Measurements from ENCODE around the gene GDPD4.

Gene GDPD4

DNA sequence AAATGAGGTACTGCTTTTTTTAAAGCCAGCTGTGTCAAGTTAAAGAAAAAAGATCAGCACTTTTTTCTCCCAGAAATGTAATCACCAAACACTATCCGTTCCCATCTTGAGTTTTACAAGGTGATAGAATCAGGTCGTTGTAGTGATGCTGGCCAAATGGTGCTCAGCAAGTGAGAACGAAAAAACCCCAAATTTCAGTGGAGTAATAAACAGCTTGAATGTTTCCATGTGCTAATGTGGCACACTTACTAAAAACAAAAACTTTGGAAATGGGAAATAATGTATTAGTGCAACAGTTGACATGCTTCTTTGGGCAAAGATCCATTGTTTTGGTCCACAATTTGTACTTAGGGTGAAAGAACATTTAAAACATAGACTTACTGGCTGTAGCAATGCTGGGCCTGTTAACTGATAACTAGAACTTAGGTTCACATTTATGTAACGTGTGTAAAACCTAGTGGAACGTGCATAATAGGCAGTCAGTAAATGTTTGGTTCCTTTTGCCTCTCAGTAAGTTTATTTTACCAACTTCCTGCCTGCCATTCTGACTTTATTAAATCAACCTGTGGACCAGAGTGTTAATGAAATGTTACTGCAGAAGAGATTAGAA, 15.4 kb upstream of the GDPD4 start:
- H3K4me3 ChIP-seq (ENCODE audit: low read depth, low read length) = no peak overlapping the region
- in situ Hi-C loops (cut with HindIII; ENCODE audit: low sequenced_read_pairs) = no loop called here
- TF ChIP-seq, protein P1, sequence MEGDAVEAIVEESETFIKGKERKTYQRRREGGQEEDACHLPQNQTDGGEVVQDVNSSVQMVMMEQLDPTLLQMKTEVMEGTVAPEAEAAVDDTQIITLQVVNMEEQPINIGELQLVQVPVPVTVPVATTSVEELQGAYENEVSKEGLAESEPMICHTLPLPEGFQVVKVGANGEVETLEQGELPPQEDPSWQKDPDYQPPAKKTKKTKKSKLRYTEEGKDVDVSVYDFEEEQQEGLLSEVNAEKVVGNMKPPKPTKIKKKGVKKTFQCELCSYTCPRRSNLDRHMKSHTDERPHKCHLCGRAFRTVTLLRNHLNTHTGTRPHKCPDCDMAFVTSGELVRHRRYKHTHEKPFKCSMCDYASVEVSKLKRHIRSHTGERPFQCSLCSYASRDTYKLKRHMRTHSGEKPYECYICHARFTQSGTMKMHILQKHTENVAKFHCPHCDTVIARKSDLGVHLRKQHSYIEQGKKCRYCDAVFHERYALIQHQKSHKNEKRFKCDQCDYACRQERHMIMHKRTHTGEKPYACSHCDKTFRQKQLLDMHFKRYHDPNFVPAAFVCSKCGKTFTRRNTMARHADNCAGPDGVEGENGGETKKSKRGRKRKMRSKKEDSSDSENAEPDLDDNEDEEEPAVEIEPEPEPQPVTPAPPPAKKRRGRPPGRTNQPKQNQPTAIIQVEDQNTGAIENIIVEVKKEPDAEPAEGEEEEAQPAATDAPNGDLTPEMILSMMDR (IDR thresholded peaks at IDR 0.05; ENCODE audit: low read depth, low read length, missing control alignments) = no peak
- DNase-seq (ENCODE audit: low read depth) = no peak

DNA sequence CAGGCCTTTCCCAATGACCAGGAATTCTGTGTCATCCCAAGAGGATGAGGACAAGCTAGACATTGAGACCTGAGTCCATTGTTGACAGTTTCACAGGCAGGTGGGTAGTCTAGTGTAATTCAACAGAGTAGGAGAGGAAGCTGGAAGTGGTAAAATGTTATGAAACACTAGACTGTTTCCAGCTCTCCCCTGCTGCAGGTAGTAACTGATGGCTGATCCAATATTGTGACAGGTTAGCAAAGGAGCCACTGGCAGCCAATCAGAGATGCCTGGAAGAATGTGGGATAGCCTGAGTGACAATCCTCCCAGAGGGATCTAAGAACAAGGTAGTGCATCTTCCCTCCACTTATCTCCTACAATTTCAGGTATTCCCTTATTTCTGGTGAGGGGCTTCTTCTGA, 10.6 kb upstream of the GDPD4 start:
- in situ Hi-C loops (cut with HindIII; ENCODE audit: low sequenced_read_pairs) = no loop called here
- no peak for DNase-seq (ENCODE audit: low read depth)
- TF ChIP-seq, protein P1 (IDR thresholded peaks at IDR 0.05; ENCODE audit: low read depth, low read length, missing control alignments) = no peak
- H3K4me3 ChIP-seq (ENCODE audit: low read depth, low read length) = no peak overlapping the region

DNA sequence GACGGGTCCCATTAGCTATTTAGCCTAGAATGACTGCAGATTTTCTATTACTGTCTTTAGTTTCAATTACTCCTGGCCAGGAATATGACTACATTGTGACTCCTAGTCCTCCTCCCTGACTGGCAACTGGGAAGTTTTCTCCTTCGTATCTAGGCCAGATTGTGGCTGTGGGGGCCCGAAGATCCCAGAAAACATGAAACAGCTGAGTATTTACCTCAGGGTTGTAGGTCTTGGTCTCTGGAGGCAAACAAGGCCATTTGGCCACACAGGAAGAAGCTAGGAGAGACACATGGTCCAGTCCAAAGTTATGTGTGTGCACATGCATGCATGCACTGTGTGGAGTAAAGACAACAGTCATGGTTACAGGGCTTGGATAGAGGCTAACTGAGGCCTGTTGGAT, 10.2 kb upstream of the GDPD4 start:
- in situ Hi-C loops (cut with HindIII; ENCODE audit: low sequenced_read_pairs) = no loop called here
- TF ChIP-seq, protein P1 (IDR thresholded peaks at IDR 0.05; ENCODE audit: low read depth, low read length, missing control alignments) = no peak
- H3K4me3 ChIP-seq (ENCODE audit: low read depth, low read length) = no peak overlapping the region
- DNase-seq (ENCODE audit: low read depth) = no peak

DNA sequence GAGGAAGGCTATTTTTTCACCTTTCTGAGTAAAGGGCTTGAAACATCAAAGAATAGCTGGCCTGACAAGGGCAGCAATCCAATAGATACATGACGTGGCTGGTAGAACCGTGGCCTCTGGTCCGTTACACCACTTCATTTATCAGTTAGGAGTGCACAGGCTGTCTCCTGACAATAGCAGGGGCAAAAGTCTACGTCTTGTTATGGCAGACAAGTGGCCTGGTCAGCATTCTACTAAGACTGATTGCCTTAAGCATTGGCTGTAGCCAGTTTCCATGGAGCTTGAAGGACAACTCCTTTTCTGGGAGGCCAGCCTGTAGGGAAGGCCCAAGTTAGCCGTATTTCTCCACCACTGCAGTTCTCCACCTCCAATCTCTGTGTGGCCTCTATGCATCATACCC, 9.2 kb upstream of the GDPD4 start:
- in situ Hi-C loops (cut with HindIII; ENCODE audit: low sequenced_read_pairs) = no loop called here
- H3K4me3 ChIP-seq (ENCODE audit: low read depth, low read length) = no peak overlapping the region
- TF ChIP-seq, protein P1 (IDR thresholded peaks at IDR 0.05; ENCODE audit: low read depth, low read length, missing control alignments) = no peak
- no peak for DNase-seq (ENCODE audit: low read depth)

DNA sequence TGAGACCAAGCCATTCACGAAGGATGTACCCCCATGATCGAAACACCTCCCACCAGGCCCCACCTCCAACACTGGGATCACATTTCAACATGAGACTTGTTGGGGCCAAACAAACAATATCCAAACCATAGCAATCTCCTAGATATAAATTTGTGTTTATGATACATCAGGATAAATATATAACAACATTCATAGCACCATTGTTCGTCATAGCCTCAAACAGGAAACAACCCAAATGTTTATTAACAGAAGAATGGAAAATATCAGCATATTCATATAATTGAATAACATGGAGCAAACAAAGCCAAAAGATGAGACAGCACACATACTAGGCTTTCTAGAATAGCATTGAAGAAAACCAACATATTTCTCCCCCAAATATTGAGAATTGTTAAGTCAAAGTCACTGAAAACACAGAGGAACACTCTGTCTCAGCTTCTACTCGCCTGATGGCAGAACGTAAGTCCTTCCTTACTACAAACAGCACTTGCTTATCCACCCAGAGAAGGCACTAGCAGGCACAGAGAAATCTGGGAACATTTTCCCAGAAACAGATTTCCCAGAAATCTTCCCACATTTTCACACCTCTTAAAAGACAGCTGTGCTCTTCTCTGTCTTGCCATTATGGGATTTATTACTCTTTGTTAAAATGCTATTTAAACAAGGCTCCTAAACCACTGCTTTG, 8.1 kb upstream of the GDPD4 start:
- no peak for DNase-seq (ENCODE audit: low read depth)
- TF ChIP-seq, protein P1 (IDR thresholded peaks at IDR 0.05; ENCODE audit: low read depth, low read length, missing control alignments) = no peak
- H3K4me3 ChIP-seq (ENCODE audit: low read depth, low read length) = no peak overlapping the region
- in situ Hi-C loops (cut with HindIII; ENCODE audit: low sequenced_read_pairs) = no loop called here

DNA sequence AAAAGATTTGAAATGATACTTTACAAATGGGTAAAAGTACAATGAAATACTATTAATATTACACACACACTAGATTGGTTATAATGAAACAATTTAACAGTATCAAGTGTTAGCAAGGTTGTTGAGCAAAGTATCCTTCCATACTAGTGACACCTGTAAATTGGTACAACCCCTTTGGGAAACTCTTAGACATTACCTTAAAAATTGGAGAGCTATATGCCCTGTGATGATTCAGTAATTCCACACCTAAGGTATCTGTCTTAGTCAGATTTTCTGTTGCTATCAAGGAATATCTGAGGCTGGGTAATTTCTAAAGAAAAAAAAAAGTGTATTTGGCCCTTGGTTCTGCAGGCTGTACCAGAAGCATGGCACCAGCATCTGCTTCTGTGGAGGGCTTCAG, 7.4 kb upstream of the GDPD4 start:
- TF ChIP-seq, protein P1 (IDR thresholded peaks at IDR 0.05; ENCODE audit: low read depth, low read length, missing control alignments) = no peak
- no peak for DNase-seq (ENCODE audit: low read depth)
- no peak overlapping the region for H3K4me3 ChIP-seq (ENCODE audit: low read depth, low read length)
- in situ Hi-C loops (cut with HindIII; ENCODE audit: low sequenced_read_pairs) = no loop called here
